HL-60 (cell line): Measurements from ENCODE around the gene LRP2BP.

Source experiments
- DNase-seq, 2 experiments: peaks; one replicate each; pipeline ENCODE4 v3.0.0-alpha.2; 2010 to 2020; ENCODE audit warnings: low read depth in 1 of 2, low spot score in 1 of 2
- H3K27ac ChIP-seq: fragments of 250-450 bp; sonication (Bioruptor Pico); replicated peaks from 2 replicates; pipeline ENCODE4 v1.5.1; 2020; ENCODE audit warnings: mild to moderate bottlenecking, moderate library complexity
- H3K27me3 ChIP-seq: fragments of 250-450 bp; sonication (Bioruptor Pico); 2 replicates; pipeline ENCODE4 v1.5.1; 2021; ENCODE audit warnings: mild to moderate bottlenecking, moderate library complexity; ENCODE audit not compliant: insufficient read depth, poor library complexity, severe bottlenecking
- H3K4me3 ChIP-seq: replicated peaks from 2 replicates; pipeline ENCODE4 v1.5.1; 2011; ENCODE audit warnings: mild to moderate bottlenecking, control low read depth, low read length; ENCODE audit not compliant: insufficient read depth
- CTCF ChIP-seq: IDR thresholded peaks from one replicate; pipeline ENCODE4 v1.5.1; 2011; ENCODE audit warnings: low read length, control low read depth, inconsistent platforms; ENCODE audit not compliant: insufficient read depth
- GABPA ChIP-seq: IDR thresholded peaks from 2 replicates; pipeline ENCODE4 v1.6.1; 2012; ENCODE audit warnings: low read depth
- POLR2AphosphoS5 ChIP-seq: IDR thresholded peaks from 2 replicates; pipeline ENCODE4 v1.6.1; 2012; ENCODE audit warnings: low read depth
- SPI1 ChIP-seq: IDR thresholded peaks from 2 replicates; pipeline ENCODE4 v1.6.1; 2012; ENCODE audit warnings: low read depth, mild to moderate bottlenecking, borderline replicate concordance
- TF ChIP-seq, protein P1 (sequence below): IDR thresholded peaks from 2 replicates; pipeline ENCODE4 v1.6.1; 2012; ENCODE audit warnings: low read depth; ENCODE audit not compliant: insufficient replicate concordance

The LRP2BP gene

DNA sequence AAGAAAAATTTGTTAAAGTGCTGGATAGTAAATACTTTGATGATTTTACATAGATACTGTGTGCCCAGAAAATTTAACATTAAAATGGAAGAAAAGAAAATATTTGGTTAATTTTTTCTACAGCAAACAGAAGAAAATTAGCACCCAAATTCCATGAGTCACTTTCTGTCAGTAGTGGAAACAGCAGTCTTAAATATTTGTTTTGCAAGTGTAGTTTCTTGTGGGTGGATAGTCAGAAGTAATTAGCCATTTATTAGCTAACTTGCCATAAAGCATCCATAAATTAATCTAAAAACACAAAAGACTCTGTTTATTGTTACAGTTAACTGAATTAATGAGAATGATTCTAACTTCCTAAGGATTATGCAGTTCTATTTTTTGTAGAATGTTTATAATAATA, 39.7 kb upstream of the LRP2BP start:
- Histone ChIP-seq H3K4me3 (no peak overlapping the region), H3K27me3 (peaks cover 7% of the 10 kb centered on the region), H3K27ac (no peak overlapping the region)
- DNase-seq: no peak
- TF ChIP-seq CTCF (no peak), GABPA (no peak), SPI1 (no peak), POLR2AphosphoS5 (no peak)

GRCh38 chr4:185429660-185430059, 33.9 kb upstream of the LRP2BP start:
- TF ChIP-seq SPI1: no peak
- TF ChIP-seq CTCF: no peak
- TF ChIP-seq, protein P1, sequence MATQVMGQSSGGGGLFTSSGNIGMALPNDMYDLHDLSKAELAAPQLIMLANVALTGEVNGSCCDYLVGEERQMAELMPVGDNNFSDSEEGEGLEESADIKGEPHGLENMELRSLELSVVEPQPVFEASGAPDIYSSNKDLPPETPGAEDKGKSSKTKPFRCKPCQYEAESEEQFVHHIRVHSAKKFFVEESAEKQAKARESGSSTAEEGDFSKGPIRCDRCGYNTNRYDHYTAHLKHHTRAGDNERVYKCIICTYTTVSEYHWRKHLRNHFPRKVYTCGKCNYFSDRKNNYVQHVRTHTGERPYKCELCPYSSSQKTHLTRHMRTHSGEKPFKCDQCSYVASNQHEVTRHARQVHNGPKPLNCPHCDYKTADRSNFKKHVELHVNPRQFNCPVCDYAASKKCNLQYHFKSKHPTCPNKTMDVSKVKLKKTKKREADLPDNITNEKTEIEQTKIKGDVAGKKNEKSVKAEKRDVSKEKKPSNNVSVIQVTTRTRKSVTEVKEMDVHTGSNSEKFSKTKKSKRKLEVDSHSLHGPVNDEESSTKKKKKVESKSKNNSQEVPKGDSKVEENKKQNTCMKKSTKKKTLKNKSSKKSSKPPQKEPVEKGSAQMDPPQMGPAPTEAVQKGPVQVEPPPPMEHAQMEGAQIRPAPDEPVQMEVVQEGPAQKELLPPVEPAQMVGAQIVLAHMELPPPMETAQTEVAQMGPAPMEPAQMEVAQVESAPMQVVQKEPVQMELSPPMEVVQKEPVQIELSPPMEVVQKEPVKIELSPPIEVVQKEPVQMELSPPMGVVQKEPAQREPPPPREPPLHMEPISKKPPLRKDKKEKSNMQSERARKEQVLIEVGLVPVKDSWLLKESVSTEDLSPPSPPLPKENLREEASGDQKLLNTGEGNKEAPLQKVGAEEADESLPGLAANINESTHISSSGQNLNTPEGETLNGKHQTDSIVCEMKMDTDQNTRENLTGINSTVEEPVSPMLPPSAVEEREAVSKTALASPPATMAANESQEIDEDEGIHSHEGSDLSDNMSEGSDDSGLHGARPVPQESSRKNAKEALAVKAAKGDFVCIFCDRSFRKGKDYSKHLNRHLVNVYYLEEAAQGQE: no peak
- TF ChIP-seq POLR2AphosphoS5: no peak
- TF ChIP-seq GABPA: no peak
- H3K27me3 ChIP-seq: peaks cover 3% of the 10 kb centered on the region
- DNase-seq: no peak
- H3K4me3 ChIP-seq: no peak overlapping the region
- H3K27ac ChIP-seq: no peak overlapping the region

GRCh38 chr4:185426960-185427688, 31.4 kb upstream of the LRP2BP start:
- H3K4me3 ChIP-seq: no peak overlapping the region
- no peak for TF ChIP-seq GABPA
- TF ChIP-seq CTCF: no peak
- TF ChIP-seq, protein P1: no peak
- no peak for TF ChIP-seq POLR2AphosphoS5
- TF ChIP-seq SPI1: no peak
- DNase-seq: no peak

More at GRCh38 chr4:185426960-185427688, 31.4 kb upstream of the LRP2BP start:
- no peak overlapping the region for H3K27ac ChIP-seq
- peaks cover 3% of the 10 kb centered on the region for H3K27me3 ChIP-seq
